Dermis blood vessel endothelial cell (primary cell): Measurements from ENCODE around the gene SLC1A5. TPM values are rescaled to one million over a fixed set of nuclear protein-coding genes. Genes with fewer than 3 reads are reported as not detected.

Source experiments
- DNase-seq: peaks from one replicate; pipeline ENCODE4 v3.0.0; 2010
- total RNA-seq: library from RNA; depleted of rRNA; stranded (reverse); fragments of >200 nt; gene quantifications from 2 replicates; pipeline ENCODE4 v1.2.3, GENCODE V29; 2014

The SLC1A5 gene
- total RNA-seq, 1 donor from 2014 or later, result 66.9 TPM

GRCh38 chr19:46725036-46725820, 63.2 kb downstream of the SLC1A5 start:
- DNase-seq, result no peak

Other genes starting within 250 kb of the SLC1A5 start
- gene CALM3, start 187.3 kb downstream of the SLC1A5 start, total RNA-seq, result 154 and 372 TPM in 2 replicates
- not detected in 2 replicates for gene PTGIR, start 163.5 kb downstream of the SLC1A5 start, total RNA-seq
- not detected in 2 replicates for gene GNG8, start 152.4 kb downstream of the SLC1A5 start, total RNA-seq
- 0.14 and 0.34 TPM in 2 replicates for gene DACT3, start 127.4 kb downstream of the SLC1A5 start, total RNA-seq
- gene PRKD2, start 71.5 kb downstream of the SLC1A5 start, total RNA-seq, result 84.2 and 135 TPM in 2 replicates
- gene FKRP, start 42.5 kb downstream of the SLC1A5 start, total RNA-seq, result 16.7 and 21.5 TPM in 2 replicates
- 90.9 and 135 TPM in 2 replicates for gene STRN4, start 42.1 kb downstream of the SLC1A5 start, total RNA-seq
- 118 and 218 TPM in 2 replicates for gene AP2S1, start 62.3 kb upstream of the SLC1A5 start, total RNA-seq
- gene ARHGAP35, start 72.4 kb upstream of the SLC1A5 start, total RNA-seq, result 25.9 and 44.5 TPM in 2 replicates
- 0.05 and 0.17 TPM in 2 replicates for gene NPAS1, start 231.2 kb upstream of the SLC1A5 start, total RNA-seq